ENCODE results near the gene PEBP1.

The PEBP1 gene

DNA sequence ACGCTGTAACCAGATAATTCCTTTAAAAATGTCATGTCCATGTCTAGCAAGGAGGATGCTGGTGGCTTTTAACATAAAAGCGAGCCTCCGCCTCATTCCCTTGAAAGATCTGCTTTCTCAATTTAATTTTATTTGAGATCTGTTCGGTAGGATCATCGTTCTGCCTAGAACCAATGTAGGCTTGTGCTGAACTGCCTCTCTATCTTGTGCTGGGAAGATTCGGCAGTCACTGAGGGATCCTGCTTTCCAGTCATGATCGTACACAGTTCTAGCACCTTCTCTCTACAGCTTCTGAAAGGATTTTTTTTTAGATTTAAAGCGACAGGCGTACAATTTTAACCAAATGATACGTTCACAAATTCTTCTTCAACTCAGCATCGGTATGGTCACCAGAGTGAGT lies 54.3 kb downstream of the PEBP1 start:
- DNase-seq, result peak in 23 of 51 donors; percentile 3 to 87 (median 17)

DNA sequence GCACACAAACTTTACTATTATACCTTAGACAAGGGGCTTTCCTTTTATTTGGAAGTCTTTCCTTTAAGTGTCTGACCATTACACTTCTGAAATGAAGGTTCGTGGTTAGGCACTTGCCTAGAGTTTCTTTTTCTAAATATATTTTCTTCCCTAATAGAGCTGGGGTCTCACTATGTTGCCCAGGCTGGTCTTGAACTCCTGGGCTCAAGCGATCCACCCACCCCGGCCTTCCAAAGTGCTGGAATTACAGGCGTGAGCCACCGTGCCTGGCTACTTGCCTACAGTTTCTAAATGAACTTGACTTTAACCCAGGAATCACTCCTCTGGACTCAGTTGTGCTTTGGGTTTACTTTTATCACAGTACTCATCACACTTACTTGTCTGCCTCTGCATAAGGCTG lies 57.6 kb downstream of the PEBP1 start:
- DNase-seq, result no peak

DNA sequence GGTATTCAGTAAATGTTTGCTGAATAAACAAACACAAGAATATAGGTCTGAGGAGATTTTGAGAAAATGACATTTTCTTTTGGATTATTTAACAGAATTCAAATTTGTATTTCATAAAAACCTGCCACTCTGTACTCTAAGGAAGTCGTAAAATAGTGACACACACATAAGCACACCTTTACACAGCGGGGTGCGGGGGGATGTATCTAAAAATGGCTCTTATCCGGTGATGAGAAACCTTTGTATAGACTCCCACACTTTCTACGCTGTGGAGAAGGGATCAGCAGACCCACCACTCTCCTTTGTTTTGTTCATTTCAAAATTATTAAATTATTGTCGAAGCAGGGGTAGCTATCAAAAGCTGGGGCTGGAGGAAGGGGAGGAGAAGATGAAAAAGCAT lies 58.0 kb downstream of the PEBP1 start:
- no peak for DNase-seq
